ENCODE measurements around the gene PYGM. TPM values are rescaled to one million over a fixed set of nuclear protein-coding genes. Genes with fewer than 3 reads are reported as not detected.
A peak's percentile ranks its signal among the peaks of the same experiment; 100 is the strongest.

PYGM gene
- total RNA-seq, 1 donor from 2014 or later: 0.26 TPM

DNA sequence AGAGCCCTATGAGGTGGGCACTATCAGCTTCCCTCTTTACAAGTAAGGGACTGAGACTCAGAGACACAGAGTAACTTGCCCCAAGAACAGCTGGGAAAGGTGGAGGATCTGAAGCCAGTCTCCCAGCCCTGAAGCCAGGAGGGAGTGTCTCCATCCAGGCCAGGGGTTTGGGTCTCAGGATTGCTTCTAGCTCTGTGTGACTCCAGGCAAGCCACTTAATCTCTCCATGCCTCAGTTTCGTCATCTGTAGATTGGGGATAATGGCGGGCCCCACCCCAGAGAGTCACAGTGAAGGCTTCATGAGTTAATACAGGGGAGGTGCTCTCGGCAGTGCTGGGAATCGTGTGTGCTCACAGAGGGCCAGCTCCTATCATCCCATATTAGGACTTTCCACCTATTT is 32.7 kb upstream of the PYGM start:
- DNase-seq (ENCODE audit: low read depth): no peak
- FAIRE-seq: peak; percentile 23

DNA sequence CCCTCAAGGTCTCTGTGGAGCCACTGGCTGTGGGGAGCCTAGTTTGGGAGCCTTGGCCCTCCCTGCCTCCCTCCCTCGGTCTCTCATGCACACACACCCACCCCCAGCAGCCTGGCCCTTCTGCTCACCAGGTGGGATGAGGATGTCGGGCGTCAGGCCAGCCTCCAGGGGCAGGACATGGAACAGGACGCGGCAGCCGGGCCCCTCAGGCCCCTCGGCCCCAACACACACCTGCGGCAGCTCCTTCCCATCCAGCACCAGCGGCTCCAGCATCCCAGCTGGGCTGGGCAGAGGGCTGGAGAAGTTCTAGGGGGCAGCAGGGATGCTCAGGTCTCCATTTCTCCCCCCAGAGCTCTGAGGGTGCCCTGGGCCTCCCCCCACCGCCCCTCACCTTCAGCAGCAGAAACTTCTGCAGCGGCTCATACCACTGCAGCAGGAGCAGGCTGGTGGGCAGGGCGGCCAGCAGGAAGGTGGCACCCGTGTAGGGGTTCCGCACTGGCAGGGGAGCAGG is 32.1 kb upstream of the PYGM start:
- FAIRE-seq: no peak
- Histone ChIP-seq H3K4me3 (ENCODE audit: low read depth, low read length) (no peak overlapping the region), H3K36me3 (ENCODE audit: control insufficient read depth, insufficient read depth, low read length) (peaks cover 1% of the 10 kb centered on the region), H3K27me3 (ENCODE audit: control insufficient read depth, insufficient read depth, low read length) (no peaks in the 10 kb centered on the region)
- DNase-seq (ENCODE audit: low read depth): no peak
- TF ChIP-seq, protein P1, sequence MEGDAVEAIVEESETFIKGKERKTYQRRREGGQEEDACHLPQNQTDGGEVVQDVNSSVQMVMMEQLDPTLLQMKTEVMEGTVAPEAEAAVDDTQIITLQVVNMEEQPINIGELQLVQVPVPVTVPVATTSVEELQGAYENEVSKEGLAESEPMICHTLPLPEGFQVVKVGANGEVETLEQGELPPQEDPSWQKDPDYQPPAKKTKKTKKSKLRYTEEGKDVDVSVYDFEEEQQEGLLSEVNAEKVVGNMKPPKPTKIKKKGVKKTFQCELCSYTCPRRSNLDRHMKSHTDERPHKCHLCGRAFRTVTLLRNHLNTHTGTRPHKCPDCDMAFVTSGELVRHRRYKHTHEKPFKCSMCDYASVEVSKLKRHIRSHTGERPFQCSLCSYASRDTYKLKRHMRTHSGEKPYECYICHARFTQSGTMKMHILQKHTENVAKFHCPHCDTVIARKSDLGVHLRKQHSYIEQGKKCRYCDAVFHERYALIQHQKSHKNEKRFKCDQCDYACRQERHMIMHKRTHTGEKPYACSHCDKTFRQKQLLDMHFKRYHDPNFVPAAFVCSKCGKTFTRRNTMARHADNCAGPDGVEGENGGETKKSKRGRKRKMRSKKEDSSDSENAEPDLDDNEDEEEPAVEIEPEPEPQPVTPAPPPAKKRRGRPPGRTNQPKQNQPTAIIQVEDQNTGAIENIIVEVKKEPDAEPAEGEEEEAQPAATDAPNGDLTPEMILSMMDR (IDR thresholded peaks at IDR 0.05; ENCODE audit: insufficient read depth, low read length, severe bottlenecking): no peak

More for the DNA sequence above, 32.7 kb upstream of the PYGM start:
- Histone ChIP-seq H3K36me3 (ENCODE audit: control insufficient read depth, insufficient read depth, low read length) (peaks cover 2% of the 10 kb centered on the region), H3K27me3 (ENCODE audit: control insufficient read depth, insufficient read depth, low read length) (no peaks in the 10 kb centered on the region), H3K4me3 (ENCODE audit: low read depth, low read length) (no peak overlapping the region)
- TF ChIP-seq, protein P1 (IDR thresholded peaks at IDR 0.05; ENCODE audit: insufficient read depth, low read length, severe bottlenecking): no peak

DNA sequence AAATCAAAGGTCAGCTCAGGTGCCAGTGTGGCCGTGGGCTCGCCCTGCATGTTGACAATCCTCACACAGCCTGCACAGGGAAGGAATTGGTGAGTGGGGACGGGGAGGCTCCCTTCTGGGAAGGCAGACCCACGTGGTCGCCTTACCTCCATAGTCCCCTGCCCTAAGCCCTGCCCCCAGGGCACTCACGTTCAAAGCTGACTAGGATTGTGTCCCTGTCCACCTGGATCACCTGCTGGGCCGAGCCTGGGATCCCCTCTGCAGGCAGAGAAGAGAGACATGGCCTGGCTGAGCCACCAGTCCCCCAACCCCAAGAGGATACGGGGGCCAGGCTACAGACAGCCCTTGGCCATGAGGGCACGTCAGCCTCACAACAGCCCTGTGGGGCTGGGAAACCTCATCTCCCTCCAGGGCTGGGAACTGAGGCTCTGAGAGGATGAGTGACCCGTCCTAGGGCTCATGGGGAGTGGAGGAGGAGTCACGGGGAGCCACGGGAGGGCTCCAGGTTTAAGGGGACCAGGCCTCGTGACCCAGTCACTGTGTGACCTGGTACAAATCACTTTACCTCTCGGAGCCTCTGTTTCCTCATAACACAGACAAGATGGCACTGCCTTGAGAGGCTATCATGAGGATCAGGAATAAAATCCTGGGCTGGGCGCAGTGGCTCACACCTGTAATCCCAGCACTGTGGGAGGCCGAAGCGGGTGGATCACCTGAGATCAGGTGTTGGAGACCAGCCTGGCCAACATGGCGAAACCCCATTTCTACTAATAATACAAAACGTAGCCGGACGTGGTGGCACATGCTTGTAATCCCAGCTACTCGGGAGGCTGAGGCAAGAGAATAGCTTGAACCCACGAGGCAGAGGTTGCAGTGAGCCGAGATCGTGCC is 30.7 kb upstream of the PYGM start:
- no peak overlapping the region for H3K4me3 ChIP-seq (ENCODE audit: low read depth, low read length)
- DNase-seq (ENCODE audit: low read depth) (no peak), FAIRE-seq (no peak)
- no peaks in the 10 kb centered on the region for H3K36me3 ChIP-seq (ENCODE audit: control insufficient read depth, insufficient read depth, low read length)
- TF ChIP-seq, protein P1 (IDR thresholded peaks at IDR 0.05; ENCODE audit: insufficient read depth, low read length, severe bottlenecking): no peak
- H3K27me3 ChIP-seq (ENCODE audit: control insufficient read depth, insufficient read depth, low read length): no peaks in the 10 kb centered on the region

DNA sequence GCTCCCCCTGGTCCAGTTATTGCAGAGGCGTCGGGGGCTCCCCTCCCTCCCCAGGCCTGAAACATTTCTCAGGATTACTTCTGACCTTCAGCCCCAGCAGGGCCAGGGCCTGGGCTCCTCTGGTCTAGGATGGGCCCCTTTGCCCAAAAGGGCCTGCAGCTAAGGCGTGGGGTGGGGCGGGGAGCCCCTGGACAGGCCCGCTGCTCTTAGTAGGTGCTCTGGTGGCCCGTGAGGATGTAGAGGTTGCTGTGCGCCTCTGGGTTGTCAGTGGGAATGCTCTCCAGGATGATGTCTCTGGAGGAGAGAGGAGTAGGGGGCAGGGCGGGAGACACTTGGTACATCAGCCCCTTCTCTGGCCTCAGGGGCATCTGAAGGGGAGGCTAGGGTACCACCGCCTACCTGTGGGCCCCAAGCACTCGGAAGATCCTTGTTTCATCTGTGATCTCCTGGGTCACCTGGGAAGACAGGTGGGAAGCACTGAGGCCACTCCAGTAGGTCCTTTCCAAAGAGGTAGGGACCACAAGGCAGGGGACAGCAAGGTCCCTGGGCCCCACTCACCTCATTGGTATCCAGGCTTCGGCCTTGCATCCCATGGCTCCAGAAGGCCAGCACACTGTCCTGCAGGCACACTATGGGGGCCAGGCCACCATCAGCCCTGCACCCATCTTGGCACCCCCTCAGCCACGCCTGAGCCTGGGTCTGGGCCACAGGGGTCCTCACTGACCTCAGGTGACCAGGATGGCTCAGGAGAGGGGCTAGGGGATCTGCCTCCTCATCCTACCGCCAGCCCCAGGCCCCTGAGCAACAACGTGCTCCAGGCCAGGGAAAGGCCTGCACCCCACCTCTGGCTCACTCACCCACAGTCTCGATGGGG is 29.8 kb upstream of the PYGM start:
- TF ChIP-seq, protein P1 (IDR thresholded peaks at IDR 0.05; ENCODE audit: insufficient read depth, low read length, severe bottlenecking): no peak
- FAIRE-seq (no peak), DNase-seq (ENCODE audit: low read depth) (no peak)
- H3K4me3 ChIP-seq (ENCODE audit: low read depth, low read length): no peak overlapping the region
- no peaks in the 10 kb centered on the region for H3K27me3 ChIP-seq (ENCODE audit: control insufficient read depth, insufficient read depth, low read length)
- no peaks in the 10 kb centered on the region for H3K36me3 ChIP-seq (ENCODE audit: control insufficient read depth, insufficient read depth, low read length)

DNA sequence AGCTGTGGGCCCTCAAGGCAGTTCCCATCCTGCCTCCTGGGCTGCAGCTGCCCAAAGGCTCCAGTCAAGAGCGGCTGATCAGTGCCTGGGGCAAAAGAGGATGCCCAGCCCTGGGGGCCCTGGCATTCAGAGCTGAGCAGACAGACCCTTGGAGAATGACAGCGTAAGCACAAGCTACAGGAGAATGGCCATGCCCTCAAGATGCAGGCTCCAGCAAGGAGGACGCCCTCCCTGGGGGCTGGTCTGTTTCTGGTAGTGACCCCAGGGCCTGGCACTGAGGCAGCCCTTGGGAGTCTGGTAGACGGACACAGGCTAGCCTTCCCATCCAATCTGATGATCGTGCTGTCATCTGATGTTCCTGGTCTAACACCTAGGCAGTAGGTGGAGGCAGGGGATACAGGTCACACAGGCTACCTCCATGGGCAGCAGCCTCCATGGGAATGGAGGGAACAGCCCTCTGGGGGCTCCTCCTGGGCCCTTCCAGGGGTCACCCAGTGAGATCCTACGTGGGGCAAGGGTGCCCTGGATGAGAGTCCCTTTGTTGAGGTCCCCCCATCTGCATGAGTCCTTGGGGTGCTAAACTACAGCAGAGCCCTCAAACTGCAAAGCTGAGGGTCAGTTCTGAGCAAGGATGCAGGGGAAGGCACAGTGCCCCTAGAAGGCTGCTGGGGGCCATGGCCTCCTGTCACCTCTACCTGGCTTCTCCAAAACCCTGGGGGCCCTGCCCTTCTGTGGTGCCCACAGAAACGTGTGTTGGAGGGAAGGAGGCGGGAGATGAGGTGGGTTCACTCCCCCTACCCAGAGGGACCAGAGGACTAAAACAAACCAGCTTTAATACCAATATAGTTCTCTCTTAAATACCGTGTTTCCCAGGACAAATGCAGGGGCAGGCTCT is 28.8 kb upstream of the PYGM start:
- peak; percentile 13 for FAIRE-seq
- no peak for DNase-seq (ENCODE audit: low read depth)
- TF ChIP-seq, protein P1 (IDR thresholded peaks at IDR 0.05; ENCODE audit: insufficient read depth, low read length, severe bottlenecking): no peak
- Histone ChIP-seq H3K27me3 (ENCODE audit: control insufficient read depth, insufficient read depth, low read length) (no peaks in the 10 kb centered on the region), H3K4me3 (ENCODE audit: low read depth, low read length) (no peak overlapping the region), H3K36me3 (ENCODE audit: control insufficient read depth, insufficient read depth, low read length) (no peaks in the 10 kb centered on the region)
